ENCODE measurements around the gene IFITM10.
"Not testable (repeated sequence)": the region's sequence is repeated elsewhere in the genome, so short reads cannot be mapped to it uniquely, and the experiment has no call there.

IFITM10 gene

DNA sequence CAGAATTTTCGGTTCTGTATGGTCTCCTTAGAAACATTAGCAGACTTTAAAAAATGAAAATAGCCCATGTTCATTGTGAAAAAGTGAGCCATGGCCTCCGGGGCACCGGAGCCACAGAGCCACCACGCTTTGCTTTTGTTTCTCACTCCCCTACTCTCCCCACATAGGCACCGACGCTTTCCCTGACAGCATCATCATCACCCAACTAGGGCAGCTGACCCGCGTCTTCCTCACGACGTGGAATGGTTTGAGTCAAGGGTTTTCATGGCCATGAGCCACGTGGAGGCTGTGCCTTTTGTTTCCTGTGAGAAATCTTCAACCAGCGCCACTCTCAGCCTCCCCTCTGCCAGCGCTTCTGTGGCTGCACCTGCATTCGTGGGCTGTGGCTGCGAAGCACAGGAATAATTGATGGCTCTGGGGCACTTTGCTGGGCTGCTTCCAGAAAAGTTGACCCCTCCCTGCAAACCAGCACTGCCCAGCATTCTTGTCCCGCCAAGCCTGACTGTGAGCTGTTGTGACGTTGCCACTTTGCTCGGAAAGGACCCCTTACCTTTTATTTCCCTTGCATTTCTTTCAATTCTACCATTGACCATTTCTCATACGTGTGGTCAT lies 62.0 kb downstream of the IFITM10 start:
- H3K27ac Mint-ChIP-seq; H3K4me3 Mint-ChIP-seq; DNase-seq; H3K36me3 Mint-ChIP-seq (ENCODE audit: low read depth); H3K9me3 Mint-ChIP-seq: not testable (repeated sequence)
- Mint-ChIP-seq H3K4me1 (peaks cover 24% of the 10 kb centered on the region), H3K27me3 (ENCODE audit: low read depth, poor library complexity) (peaks cover 16% of the 10 kb centered on the region)

DNA sequence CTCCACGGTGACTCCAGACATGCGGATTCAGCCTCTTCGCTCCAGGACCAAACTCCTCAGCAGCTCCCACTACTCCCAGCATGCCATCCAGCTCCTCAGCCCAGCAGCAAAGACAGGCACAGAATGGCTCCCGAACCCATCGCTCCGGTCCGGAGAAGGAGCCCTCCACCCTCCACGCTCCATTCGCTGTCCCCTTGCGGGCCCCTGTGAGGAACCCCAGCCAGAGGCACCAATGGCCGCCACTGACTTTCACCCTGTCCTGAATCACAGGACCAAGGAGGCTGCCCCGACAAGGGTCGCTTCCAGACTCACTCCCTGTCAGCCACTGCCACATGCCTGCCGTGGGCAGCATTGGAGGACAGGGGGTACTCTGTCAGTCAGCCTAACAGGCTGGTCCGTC lies 64.2 kb downstream of the IFITM10 start:
- H3K27ac Mint-ChIP-seq; DNase-seq; H3K4me3 Mint-ChIP-seq; H3K36me3 Mint-ChIP-seq (ENCODE audit: low read depth); H3K9me3 Mint-ChIP-seq: not testable (repeated sequence)
- Mint-ChIP-seq H3K4me1 (peaks cover 26% of the 10 kb centered on the region), H3K27me3 (ENCODE audit: low read depth, poor library complexity) (peaks cover 19% of the 10 kb centered on the region)

DNA sequence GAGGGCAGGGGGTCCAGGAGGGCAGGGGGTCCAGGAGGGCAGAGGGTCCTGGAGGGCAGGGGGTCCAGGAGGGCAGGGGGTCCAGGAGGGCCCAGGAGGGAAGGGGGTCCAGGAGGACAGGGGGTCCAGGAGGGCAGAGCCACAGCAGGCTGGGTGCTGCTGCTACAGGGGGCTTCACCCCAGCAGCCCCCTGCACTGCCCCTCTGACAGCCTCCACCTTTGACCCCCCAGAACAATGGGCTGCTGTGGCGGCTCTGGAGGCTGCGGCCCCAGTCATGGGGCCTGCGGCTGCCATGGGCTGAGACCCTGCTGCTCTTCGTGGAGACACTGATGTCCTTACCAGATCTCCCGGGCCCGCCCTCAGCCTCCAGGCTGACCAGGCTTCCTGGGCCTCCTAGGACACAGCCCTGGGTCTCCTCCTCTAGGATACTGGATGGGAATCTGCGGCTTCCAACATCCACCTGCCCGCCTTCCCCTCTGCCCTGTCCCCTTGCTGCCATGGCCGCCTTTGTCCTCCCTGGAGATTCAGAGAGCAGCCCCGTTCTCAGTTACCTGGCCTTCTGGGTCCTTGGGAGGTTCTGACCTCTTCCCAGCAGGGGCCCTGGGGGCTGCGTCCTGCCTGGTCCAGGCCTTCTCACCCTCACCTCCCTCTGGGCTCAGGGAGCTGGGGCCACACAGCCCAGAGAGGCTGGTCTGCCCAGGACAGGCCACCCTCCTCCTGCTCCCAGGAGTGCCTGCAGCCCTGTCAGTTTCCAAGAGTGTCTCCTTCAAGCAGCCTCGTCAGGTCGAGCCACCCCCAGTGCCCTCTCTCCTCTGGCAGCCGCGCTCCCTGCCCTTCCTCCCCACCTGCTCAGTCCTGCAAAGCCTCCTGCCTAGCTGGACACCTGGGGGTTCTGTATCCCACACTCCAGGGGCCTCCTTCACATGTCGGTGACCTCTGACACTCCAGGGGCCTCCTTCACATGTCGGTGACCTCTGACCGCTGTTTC lies 65.2 kb downstream of the IFITM10 start:
- not testable (repeated sequence) for H3K9me3 Mint-ChIP-seq; DNase-seq; H3K36me3 Mint-ChIP-seq (ENCODE audit: low read depth); H3K4me3 Mint-ChIP-seq
- Mint-ChIP-seq H3K4me1 (peaks cover 23% of the 10 kb centered on the region), H3K27me3 (ENCODE audit: low read depth, poor library complexity) (peaks cover 18% of the 10 kb centered on the region), H3K27ac (peak overlapping the region; percentile 25)

DNA sequence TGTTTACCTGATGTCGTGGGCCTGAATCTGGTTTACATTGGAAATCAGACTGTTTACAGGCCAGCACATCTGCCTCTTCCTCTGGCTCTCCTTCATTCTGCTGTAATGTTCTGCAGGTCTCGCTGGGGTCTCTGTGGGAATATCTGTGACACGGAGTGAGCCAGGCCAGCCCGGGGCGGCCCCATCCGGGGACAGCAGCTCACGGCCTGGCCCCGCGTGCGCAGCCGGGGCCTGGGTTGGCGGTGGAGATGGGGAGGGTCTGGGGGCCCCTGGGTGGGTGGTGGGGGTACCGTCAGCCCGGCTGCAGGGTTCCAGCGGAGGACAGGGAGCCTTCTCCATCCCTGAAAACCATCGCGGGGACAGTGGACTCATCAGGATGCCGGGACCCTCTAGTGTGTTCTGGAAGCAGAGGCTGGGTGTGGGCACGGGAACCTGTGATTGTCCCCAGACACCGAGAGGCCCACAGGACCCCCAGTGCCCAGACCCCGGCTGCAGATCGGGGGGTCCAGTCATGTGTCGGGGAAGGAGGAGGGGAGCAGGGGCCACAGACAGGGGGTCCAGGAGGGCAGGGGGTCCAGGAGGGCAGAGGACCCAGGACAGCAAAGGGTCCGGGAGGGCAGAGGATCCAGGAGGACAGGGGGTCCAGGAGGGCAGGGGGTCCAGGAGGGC lies 66.4 kb downstream of the IFITM10 start:
- H3K36me3 Mint-ChIP-seq (ENCODE audit: low read depth); DNase-seq; H3K4me3 Mint-ChIP-seq; H3K27ac Mint-ChIP-seq: not testable (repeated sequence)
- peaks cover 23% of the 10 kb centered on the region for H3K4me1 Mint-ChIP-seq
- peaks cover 13% of the 10 kb centered on the region for H3K9me3 Mint-ChIP-seq
- H3K27me3 Mint-ChIP-seq (ENCODE audit: low read depth, poor library complexity): peaks cover 14% of the 10 kb centered on the region

DNA sequence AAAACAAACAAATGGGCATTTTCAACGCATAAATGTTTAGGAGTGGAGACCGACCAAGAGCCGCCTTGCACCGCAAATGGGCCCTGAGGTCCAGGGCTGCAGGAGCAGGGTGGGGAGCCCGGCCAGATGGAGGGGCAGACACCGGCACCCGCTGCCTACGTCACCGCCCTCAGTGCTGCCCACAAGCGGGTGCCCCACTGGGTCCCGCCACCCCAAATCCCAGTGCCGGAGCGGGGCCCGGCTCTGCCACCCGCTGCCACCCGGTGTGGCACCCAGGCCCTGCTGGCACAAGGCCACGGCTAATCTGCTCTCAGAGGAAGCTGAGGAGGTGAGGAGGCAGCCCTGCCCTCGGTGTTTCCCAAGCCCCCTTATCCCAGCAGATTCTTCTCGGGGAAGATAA lies 67.2 kb downstream of the IFITM10 start:
- H3K27me3 Mint-ChIP-seq (ENCODE audit: low read depth, poor library complexity); H3K9me3 Mint-ChIP-seq: not testable (repeated sequence)
- H3K4me1 Mint-ChIP-seq: peaks cover 23% of the 10 kb centered on the region

More for the DNA sequence above, 67.2 kb downstream of the IFITM10 start:
- DNase-seq; H3K4me3 Mint-ChIP-seq; H3K36me3 Mint-ChIP-seq (ENCODE audit: low read depth); H3K27ac Mint-ChIP-seq: not testable (repeated sequence)

Data from nephron progenitor cell (in vitro differentiated cells).